Pancreas (tissue), 10 donors: ENCODE results near the gene SLC35G6. TPM values are rescaled to one million over a fixed set of nuclear protein-coding genes. Genes with fewer than 3 reads are reported as not detected.

Experiments used
- ATAC-seq, 4 donors: fragments of 200-7000 bp; cut with Tn5 transposase; one replicate each; pipeline versions ENCODE4 v1.8.0 to v1.9.1; 2020; ENCODE audit warnings: mild to moderate bottlenecking in 4 of 4, moderate library complexity in 4 of 4
- DNase-seq, 6 donors: peaks; one replicate each; pipeline ENCODE4 v3.0.0-alpha.2; 2020
- FAIRE-seq: peaks from 2 replicates; lab custom pipeline; 2012; peaks lifted over from hg19 to GRCh38; lab: Jason Lieb, UNC
- H3K27ac ChIP-seq, 4 donors: fragments of 200-600 bp; sonication (generic); 1 replicate in 3 of 4; 2 replicates in 1 of 4; pipeline versions ENCODE4 v1.5.0 to v1.8.0; 2020
- H3K27me3 ChIP-seq, 4 donors: fragments of 200-600 bp; one replicate each; pipeline ENCODE4 v1.8.0; 2021
- H3K36me3 ChIP-seq, 3 donors: fragments of 200-600 bp; sonication (generic) in 1 of 3; one replicate each; pipeline versions ENCODE4 v1.5.0 to v1.8.0; 2020 to 2021
- H3K4me1 ChIP-seq, 3 donors: fragments of 200-600 bp; one replicate each; pipeline ENCODE4 v1.8.0; 2021
- H3K4me3 ChIP-seq, 4 donors: fragments of 200-600 bp; sonication (generic) in 2 of 4; one replicate each; pipeline versions ENCODE4 v1.5.0 to v1.8.0; 2020 to 2021
- H3K9me3 ChIP-seq, 4 donors: fragments of 200-600 bp; one replicate each; pipeline ENCODE4 v1.8.0; 2021
- whole genome bisulfite sequencing, 2 donors: extraction: QIAGEN DNeasy Blood & Tissue Kit; methylation state at CpG; one replicate each; pipeline ENCODE4 v1.1.7; 2013; 5-methylcytosine and 5-hydroxymethylcytosine counted together
- intact Hi-C, 3 donors: fragments of 100-400 bp; cut with DNase I; formaldehyde crosslinking; loops; one replicate each; pipeline versions ENCODE4 v1.11.1 to v1.14.2; 2022
- polyA plus RNA-seq, 2 donors: library from polyadenylated mRNA; stranded (reverse); fragments of 200-250 nt; gene quantifications; one replicate each; pipeline ENCODE4 v1.2.3, GENCODE V29; 2013
- total RNA-seq, 6 donors: library from RNA; stranded (reverse); fragmentation: NEBNext Ultra II Directional in 4 of 6; extraction: Animal tissue kit (Norgen Biotek cat#: 25700) in 4 of 6; gene quantifications; one replicate each; pipeline versions ENCODE4 v1.2.1 to v1.2.4, GENCODE V29; 2021 to 2023
- TF ChIP-seq, protein P1 (sequence below), 4 donors: fragments of 200-600 bp; sonication (generic) in 3 of 4; IDR thresholded peaks; one replicate each; pipeline versions ENCODE4 v1.5.0 to v1.8.0; 2021; ENCODE audit warnings: antibody characterized with exemption in 4 of 4
- donor health status: healthy with polysubstance abuse.
- donor health status: DM: no; HTN: no; CAD: no; lungs with moderate emphysema.
- donor health status: DM: no; HTN: no; CAD: no.
- donor health status: control.
- donor health status: control.
- donor health status: Bipolar disorder and iron deficiency.
- donor health status: DM: yes; HTN: yes; CAD: no.
- donor health status: DM: no; HTN: no; CAD: no.
- donor health status: DM: no; HTN: no; CAD: no.
- donor health status: DM: yes; HTN: yes; CAD: no.

SLC35G6 gene
- total and polyA plus RNA-seq, 8 donors = 0.08 TPM; not detected in 7

DNA sequence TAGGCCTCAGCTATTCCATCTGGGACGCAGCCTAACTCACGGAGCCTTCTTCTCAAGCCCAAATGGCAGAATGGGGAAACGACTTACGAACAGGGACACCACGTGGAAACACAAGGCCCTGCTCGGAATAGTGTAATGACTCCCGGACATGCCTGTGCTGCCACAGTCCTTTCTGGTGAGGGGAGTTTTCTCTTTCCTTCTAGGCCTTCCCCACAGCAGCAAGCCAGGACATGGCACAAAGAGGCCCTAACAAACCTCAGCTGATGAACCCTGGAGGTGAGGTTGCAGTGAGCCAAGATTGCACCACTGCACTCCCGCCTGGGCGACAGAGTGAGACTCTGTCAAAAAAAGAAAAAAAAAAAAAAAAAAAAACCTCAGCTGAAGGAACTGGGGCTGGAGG, 17.2 kb upstream of the SLC35G6 start:
- H3K27me3 ChIP-seq = no peaks in the 10 kb centered on the region
- ATAC-seq = no peak

DNA sequence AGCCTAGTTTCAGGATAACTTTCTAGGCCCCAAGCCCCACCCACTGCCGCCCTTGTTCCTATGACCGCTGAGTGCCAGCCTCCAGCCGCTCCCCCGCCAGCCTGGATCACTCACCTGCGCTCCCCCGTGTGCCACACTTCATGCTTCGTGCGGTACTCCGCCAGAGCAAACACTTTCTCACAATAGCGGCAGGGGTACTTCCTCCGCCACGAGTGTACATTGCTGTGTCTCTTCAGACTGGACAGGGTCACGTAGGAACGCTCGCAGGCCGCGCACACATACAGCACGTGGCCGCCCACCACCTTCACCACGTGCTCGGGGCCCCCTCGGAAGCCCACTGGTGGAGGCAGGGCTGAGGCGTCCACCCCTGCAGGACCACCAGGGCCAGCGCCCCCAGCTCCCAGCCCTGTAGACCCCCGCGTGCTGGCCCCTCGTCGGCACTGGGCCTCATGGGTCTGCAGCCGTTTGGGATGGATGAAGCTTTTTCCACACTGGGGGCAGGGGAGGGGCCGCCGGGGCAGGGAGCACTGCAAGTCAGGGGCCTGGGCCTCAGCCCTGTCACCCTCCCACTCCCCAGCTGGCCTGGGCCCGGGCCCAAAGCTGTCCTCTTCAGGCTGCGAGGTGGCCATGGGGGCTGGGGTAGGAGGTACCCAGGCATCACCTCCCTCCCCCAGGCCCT, 15.5 kb upstream of the SLC35G6 start:
- DNase-seq = peak in 1 of 6 donors; percentile 74
- Histone ChIP-seq H3K9me3 (no peaks in the 10 kb centered on the region), H3K27ac (no peak overlapping the region), H3K4me1 (peaks cover 11 to 14% (median 14%) of the 10 kb centered on the region in 3 donors), H3K36me3 (peaks cover 0 to 25% (median 5%) of the 10 kb centered on the region in 3 donors), H3K4me3 (no peak overlapping the region), H3K27me3 (no peaks in the 10 kb centered on the region)
- TF ChIP-seq, protein P1, sequence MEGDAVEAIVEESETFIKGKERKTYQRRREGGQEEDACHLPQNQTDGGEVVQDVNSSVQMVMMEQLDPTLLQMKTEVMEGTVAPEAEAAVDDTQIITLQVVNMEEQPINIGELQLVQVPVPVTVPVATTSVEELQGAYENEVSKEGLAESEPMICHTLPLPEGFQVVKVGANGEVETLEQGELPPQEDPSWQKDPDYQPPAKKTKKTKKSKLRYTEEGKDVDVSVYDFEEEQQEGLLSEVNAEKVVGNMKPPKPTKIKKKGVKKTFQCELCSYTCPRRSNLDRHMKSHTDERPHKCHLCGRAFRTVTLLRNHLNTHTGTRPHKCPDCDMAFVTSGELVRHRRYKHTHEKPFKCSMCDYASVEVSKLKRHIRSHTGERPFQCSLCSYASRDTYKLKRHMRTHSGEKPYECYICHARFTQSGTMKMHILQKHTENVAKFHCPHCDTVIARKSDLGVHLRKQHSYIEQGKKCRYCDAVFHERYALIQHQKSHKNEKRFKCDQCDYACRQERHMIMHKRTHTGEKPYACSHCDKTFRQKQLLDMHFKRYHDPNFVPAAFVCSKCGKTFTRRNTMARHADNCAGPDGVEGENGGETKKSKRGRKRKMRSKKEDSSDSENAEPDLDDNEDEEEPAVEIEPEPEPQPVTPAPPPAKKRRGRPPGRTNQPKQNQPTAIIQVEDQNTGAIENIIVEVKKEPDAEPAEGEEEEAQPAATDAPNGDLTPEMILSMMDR (IDR thresholded peaks at IDR 0.05) = no peak
- no peak for FAIRE-seq
- no peak for ATAC-seq
- intact Hi-C loops = no loop called here
- WGBS, 2 donors = 91 to 92% methylated on average over 31 to 33 of the region's 33 CpGs

More for the DNA sequence above, 17.2 kb upstream of the SLC35G6 start:
- no peaks in the 10 kb centered on the region for H3K9me3 ChIP-seq
- H3K36me3 ChIP-seq = peaks cover 0 to 25% (median 5%) of the 10 kb centered on the region in 3 donors
- TF ChIP-seq, protein P1 (IDR thresholded peaks at IDR 0.05) = no peak
- H3K4me1 ChIP-seq = peaks cover 0 to 4% (median 3%) of the 10 kb centered on the region in 3 donors
- FAIRE-seq = no peak
- 91 to 93% methylated on average over 9 of the region's 9 CpGs for WGBS, 2 donors
- no peak overlapping the region for H3K4me3 ChIP-seq
- intact Hi-C loops = no loop called here
- DNase-seq = peak in 1 of 6 donors; percentile 16
- no peak overlapping the region for H3K27ac ChIP-seq

DNA sequence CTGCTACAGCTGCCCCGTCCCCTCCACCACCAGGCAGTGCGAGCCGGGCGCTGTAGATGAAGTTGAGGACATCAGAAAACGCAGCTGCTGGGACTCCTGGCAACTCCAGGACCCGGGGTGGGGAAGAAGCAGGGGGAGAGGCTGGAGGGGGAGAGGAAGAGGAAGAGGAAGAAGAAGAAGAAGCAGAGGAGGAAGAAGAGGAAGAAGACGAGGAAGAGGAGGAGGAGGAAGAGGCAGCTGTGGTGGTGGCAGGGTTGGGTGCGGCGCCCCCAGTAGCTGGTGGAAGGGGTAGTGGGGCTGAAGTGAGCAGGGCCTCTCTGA, 15.0 kb upstream of the SLC35G6 start:
- Histone ChIP-seq H3K27me3 (no peaks in the 10 kb centered on the region), H3K36me3 (peaks cover 0 to 25% (median 5%) of the 10 kb centered on the region in 3 donors), H3K4me1 (peaks cover 17 to 19% (median 18%) of the 10 kb centered on the region in 3 donors), H3K9me3 (no peaks in the 10 kb centered on the region), H3K27ac (peak overlapping the region in 2 of 4 donors; percentile 30 to 47), H3K4me3 (no peak overlapping the region)
- 89 to 97% methylated on average over 9 of the region's 9 CpGs for WGBS, 2 donors
- intact Hi-C loops = no loop called here
- TF ChIP-seq, protein P1 (IDR thresholded peaks at IDR 0.05) = no peak
- no peak for DNase-seq
- no peak for FAIRE-seq
- no peak for ATAC-seq

DNA sequence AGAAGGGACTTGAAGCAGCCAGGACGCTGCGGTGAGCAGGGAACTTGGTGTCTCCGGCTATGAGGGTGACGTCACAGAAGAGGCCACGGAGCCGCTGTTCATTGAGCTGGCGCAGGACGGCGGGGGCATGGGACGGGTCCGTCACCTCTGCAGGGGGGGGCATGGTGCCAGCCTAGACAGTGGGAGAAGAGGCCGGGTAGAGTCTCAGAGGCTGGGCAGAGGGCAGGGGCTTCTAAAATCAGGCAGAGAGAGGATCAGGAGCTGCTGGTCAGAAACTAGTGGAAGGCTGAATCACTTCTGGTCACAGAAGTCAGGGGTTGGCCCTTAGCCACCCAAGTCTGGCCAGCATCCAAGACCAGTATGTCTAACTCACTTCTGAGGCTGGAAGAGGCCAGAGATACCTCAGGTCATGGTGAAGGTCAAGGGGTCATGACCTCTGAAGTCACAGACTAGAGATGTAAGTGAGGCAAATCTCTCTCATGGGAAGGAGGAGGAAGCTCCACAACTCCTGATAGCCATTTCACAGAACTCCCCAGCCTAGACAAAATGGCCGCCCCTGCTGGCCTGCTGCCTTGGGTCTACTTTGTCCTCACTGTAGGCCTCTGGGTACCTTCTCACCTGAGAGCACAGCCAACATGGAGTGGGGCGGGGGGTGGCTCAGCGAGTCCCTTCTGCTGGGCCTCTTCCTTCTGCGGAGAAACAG, 14.5 kb upstream of the SLC35G6 start:
- Histone ChIP-seq H3K27me3 (no peaks in the 10 kb centered on the region), H3K9me3 (no peaks in the 10 kb centered on the region), H3K4me3 (no peak overlapping the region), H3K4me1 (peaks cover 19 to 24% (median 22%) of the 10 kb centered on the region in 3 donors), H3K27ac (peak overlapping the region in 3 of 4 donors; percentile 3 to 47 (median 30)), H3K36me3 (peaks cover 0 to 25% (median 5%) of the 10 kb centered on the region in 3 donors)
- FAIRE-seq = no peak
- peak in 3 of 6 donors; percentile 67 to 72 (median 70) for DNase-seq
- TF ChIP-seq, protein P1 (IDR thresholded peaks at IDR 0.05) = no peak
- WGBS, 2 donors = 84% methylated on average over 16 of the region's 16 CpGs
- intact Hi-C loops = no loop called here
- peak in 2 of 4 donors; percentile 10 to 46 for ATAC-seq
